Smooth muscle cell (in vitro differentiated cells): ENCODE data around the gene GRAMD1B. TPM values are rescaled to one million over a fixed set of nuclear protein-coding genes. Genes with fewer than 3 reads are reported as not detected.

ENCODE experiments used
- DNase-seq: peaks from one replicate; lab custom pipeline; 2025; ENCODE audit not compliant: unreplicated experiment; lab: John Stamatoyannopoulos, UW
- H2AFZ ChIP-seq: fragments of 200-600 bp; sonication (generic); 2 replicates; pipeline ENCODE4 v1.6.0; 2016; ENCODE audit warnings: antibody characterized with exemption, low read depth, mild to moderate bottlenecking
- H3F3A ChIP-seq: fragments of 200-600 bp; sonication (generic); 2 replicates; pipeline ENCODE4 v1.6.0; 2017; ENCODE audit warnings: antibody characterized with exemption, low read depth
- H3K27ac ChIP-seq: fragments of 200-600 bp; sonication (generic); 2 replicates; pipeline ENCODE4 v1.5.1; 2016; ENCODE audit warnings: low read depth, mild to moderate bottlenecking
- H3K27me3 ChIP-seq: fragments of 200-600 bp; sonication (generic); 2 replicates; pipeline ENCODE4 v1.6.1; 2016; ENCODE audit warnings: low read depth, mild to moderate bottlenecking
- H3K36me3 ChIP-seq: fragments of 200-600 bp; sonication (generic); 2 replicates; pipeline ENCODE4 v1.5.1; 2016; ENCODE audit warnings: low read depth
- H3K4me1 ChIP-seq: fragments of 200-600 bp; sonication (generic); 2 replicates; pipeline ENCODE4 v1.5.1; 2016; ENCODE audit warnings: low read depth
- H3K4me2 ChIP-seq: fragments of 200-600 bp; sonication (generic); 2 replicates; pipeline ENCODE4 v1.6.0; 2016; ENCODE audit warnings: mild to moderate bottlenecking
- H3K4me3 ChIP-seq: fragments of 200-600 bp; sonication (generic); 2 replicates; pipeline ENCODE4 v1.5.1; 2016; ENCODE audit warnings: mild to moderate bottlenecking
- H3K79me2 ChIP-seq: fragments of 200-600 bp; sonication (generic); 2 replicates; pipeline ENCODE4 v1.6.0; 2016; ENCODE audit warnings: low read depth, mild to moderate bottlenecking
- H3K9ac ChIP-seq: fragments of 200-600 bp; sonication (generic); 2 replicates; pipeline ENCODE4 v1.6.0; 2016; ENCODE audit warnings: low read depth
- H3K9me3 ChIP-seq: fragments of 200-600 bp; sonication (generic); replicated peaks from 2 replicates; pipeline ENCODE4 v1.5.1; 2016; ENCODE audit warnings: low read depth
- H4K20me1 ChIP-seq: fragments of 200-600 bp; sonication (generic); 2 replicates; pipeline ENCODE4 v1.6.0; 2016; ENCODE audit warnings: low read depth
- WGBS: methylation state at CpG from one replicate; pipeline ENCODE4 v1.1.7; 2016; ENCODE audit warnings: low lambda C conversion rate; 5-methylcytosine and 5-hydroxymethylcytosine counted together
- polyA plus RNA-seq: library from polyadenylated mRNA; unstranded; fragments of >200 nt; fragmentation: Nextera tagmentation; extraction: Ambion mirVana; gene quantifications from 2 replicates; pipeline ENCODE4 v1.2.1, GENCODE V29; 2016
- total RNA-seq: library from RNA; depleted of rRNA; stranded (reverse); fragments of >200 nt; gene quantifications from 2 replicates; pipeline ENCODE4 v1.2.3, GENCODE V29; 2014
- TF ChIP-seq, protein P1 (sequence below): fragments of 200-600 bp; sonication (generic); IDR thresholded peaks from 2 replicates; pipeline ENCODE4 v1.5.1; 2017; ENCODE audit warnings: borderline replicate concordance, mild to moderate bottlenecking, antibody characterized with exemption; ENCODE audit not compliant: insufficient read depth, poor library complexity, severe bottlenecking

The GRAMD1B gene
- total and polyA plus RNA-seq, 2 experiments from 2014 or later, result 2.4 to 3.4 TPM

DNA sequence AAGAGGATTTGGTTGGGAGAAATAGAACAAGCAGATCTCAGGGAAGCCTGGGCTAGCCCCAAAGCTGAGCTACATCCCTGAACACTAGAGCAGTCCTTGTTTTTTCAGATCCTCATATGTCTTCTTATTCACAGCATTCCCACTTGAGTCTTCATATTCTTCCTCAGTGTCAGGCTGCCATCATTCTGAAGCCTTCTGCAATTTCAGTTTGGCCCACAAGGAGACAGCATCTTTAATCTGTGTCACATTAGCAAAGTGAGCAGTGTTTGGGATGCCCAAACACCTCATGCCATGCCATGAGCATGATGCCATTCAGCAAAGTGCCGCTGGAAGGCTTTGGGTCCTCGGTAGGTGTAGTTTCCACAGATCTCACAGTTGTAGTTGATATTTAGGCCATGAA lies 167.8 kb downstream of the GRAMD1B start:
- Histone ChIP-seq H3K79me2 (no peaks in the 10 kb centered on the region), H3K9me3 (no peaks in the 10 kb centered on the region), H3K27ac (no peak overlapping the region), H3K27me3 (no peaks in the 10 kb centered on the region), H2AFZ (no peak overlapping the region), H3K4me3 (no peak overlapping the region), H3F3A (no peaks in the 10 kb centered on the region), H3K9ac (no peak overlapping the region), H3K4me1 (peaks cover 6% of the 10 kb centered on the region), H3K36me3 (no peaks in the 10 kb centered on the region), H4K20me1 (no peaks in the 10 kb centered on the region), H3K4me2 (no peak overlapping the region)
- DNase-seq, result no peak
- WGBS, result 98% methylated on average over 2 of the region's 2 CpGs
- TF ChIP-seq, protein P1, sequence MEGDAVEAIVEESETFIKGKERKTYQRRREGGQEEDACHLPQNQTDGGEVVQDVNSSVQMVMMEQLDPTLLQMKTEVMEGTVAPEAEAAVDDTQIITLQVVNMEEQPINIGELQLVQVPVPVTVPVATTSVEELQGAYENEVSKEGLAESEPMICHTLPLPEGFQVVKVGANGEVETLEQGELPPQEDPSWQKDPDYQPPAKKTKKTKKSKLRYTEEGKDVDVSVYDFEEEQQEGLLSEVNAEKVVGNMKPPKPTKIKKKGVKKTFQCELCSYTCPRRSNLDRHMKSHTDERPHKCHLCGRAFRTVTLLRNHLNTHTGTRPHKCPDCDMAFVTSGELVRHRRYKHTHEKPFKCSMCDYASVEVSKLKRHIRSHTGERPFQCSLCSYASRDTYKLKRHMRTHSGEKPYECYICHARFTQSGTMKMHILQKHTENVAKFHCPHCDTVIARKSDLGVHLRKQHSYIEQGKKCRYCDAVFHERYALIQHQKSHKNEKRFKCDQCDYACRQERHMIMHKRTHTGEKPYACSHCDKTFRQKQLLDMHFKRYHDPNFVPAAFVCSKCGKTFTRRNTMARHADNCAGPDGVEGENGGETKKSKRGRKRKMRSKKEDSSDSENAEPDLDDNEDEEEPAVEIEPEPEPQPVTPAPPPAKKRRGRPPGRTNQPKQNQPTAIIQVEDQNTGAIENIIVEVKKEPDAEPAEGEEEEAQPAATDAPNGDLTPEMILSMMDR, result no peak

DNA sequence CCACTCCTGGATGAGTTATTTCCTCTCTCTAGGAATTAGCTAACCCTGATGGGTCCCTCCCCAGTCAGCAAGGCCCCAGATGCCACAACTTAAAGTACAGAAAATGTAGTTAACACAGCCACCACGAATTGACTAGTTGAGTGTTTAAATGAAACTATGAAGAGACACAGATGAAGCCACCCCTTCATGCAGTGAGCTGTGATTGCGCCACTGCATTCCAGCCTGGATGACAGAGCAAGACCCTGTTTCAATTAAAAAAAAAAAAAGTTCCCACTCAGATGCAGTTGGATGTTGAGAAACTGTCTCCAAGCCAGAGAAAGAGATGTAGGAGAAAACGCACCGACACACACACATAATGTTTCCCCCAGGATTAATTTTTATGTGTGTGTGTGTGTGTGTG lies 171.1 kb downstream of the GRAMD1B start:
- H2AFZ ChIP-seq, result no peak overlapping the region
- H3K9ac ChIP-seq, result no peak overlapping the region
- no peak for DNase-seq
- H3K27me3 ChIP-seq, result no peaks in the 10 kb centered on the region
- 42% methylated on average over 4 of the region's 4 CpGs for WGBS
- no peaks in the 10 kb centered on the region for H3F3A ChIP-seq
- peaks cover 6% of the 10 kb centered on the region for H3K4me1 ChIP-seq
- H3K79me2 ChIP-seq, result no peaks in the 10 kb centered on the region
- H3K4me2 ChIP-seq, result peak overlapping the region; percentile 1
- no peak overlapping the region for H3K4me3 ChIP-seq
- H4K20me1 ChIP-seq, result no peaks in the 10 kb centered on the region
- TF ChIP-seq, protein P1, result no peak
- peak overlapping the region; percentile 10 for H3K27ac ChIP-seq
- no peaks in the 10 kb centered on the region for H3K9me3 ChIP-seq
- H3K36me3 ChIP-seq, result no peaks in the 10 kb centered on the region

DNA sequence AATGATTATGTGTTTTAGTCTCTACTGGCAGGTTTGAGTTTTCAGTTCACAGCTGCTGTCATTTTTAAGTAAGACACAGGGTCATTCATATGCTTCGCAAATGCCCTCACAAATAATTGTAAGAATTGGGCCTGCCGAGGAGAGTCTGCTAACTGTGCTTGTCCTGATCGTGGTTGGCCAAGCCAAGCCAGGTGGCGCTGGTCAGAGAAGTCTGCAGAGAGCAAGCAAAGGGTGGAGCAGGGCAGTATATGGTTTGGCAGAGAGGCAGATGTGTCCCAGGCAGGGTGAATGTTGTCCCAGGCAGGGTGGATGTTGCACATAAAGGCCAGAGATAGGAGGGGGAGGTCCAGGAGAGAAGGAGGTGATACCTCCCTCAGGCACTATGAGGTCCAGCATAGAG lies 171.7 kb downstream of the GRAMD1B start:
- no peaks in the 10 kb centered on the region for H3K27me3 ChIP-seq
- no peak overlapping the region for H3K27ac ChIP-seq
- H3K79me2 ChIP-seq, result no peaks in the 10 kb centered on the region
- H3K36me3 ChIP-seq, result no peaks in the 10 kb centered on the region
- H2AFZ ChIP-seq, result no peak overlapping the region
- no peak overlapping the region for H3K4me2 ChIP-seq
- peaks cover 6% of the 10 kb centered on the region for H3K4me1 ChIP-seq
- DNase-seq, result no peak
- H3K4me3 ChIP-seq, result no peak overlapping the region
- no peaks in the 10 kb centered on the region for H4K20me1 ChIP-seq
- H3K9ac ChIP-seq, result no peak overlapping the region
- H3K9me3 ChIP-seq, result no peaks in the 10 kb centered on the region
- TF ChIP-seq, protein P1, result no peak
- no peaks in the 10 kb centered on the region for H3F3A ChIP-seq
- WGBS, result 68% methylated on average over 4 of the region's 4 CpGs

DNA sequence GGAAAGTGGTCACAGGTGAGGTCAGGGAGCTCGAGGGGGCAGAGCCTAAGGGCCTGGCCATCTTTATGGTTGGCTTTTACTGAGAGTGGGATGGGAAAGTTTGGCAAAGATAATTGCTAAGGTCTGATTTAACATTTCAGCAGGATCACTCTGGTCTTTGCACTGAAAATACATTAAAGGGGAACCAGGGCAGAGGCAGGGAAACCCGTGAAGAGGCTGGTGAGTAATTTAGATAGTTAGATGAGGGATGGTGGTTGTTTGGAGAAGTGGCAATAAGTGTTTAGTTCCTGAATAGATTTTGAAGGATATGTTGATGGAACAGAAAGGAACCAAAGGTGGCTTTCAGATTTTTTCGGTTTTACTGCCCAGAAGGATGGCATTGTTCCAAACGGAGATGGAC lies 173.6 kb downstream of the GRAMD1B start:
- Histone ChIP-seq H3F3A (no peaks in the 10 kb centered on the region), H4K20me1 (no peaks in the 10 kb centered on the region), H3K27ac (no peak overlapping the region), H3K4me2 (no peak overlapping the region), H3K9me3 (no peaks in the 10 kb centered on the region), H3K36me3 (no peaks in the 10 kb centered on the region), H2AFZ (no peak overlapping the region), H3K79me2 (no peaks in the 10 kb centered on the region), H3K4me3 (no peak overlapping the region), H3K4me1 (peaks cover 6% of the 10 kb centered on the region), H3K27me3 (no peaks in the 10 kb centered on the region), H3K9ac (no peak overlapping the region)
- WGBS, result 84% methylated on average over 4 of the region's 4 CpGs
- no peak for DNase-seq
- TF ChIP-seq, protein P1, result no peak
